Mesendoderm (in vitro differentiated cells): ENCODE results near the gene PIGQ.

Experiments
- DNase-seq: peaks from one replicate; pipeline ENCODE4 v3.0.0; 2013
- H2AK5ac ChIP-seq: 2 replicates; pipeline ENCODE4 v1.6.1; 2013; ENCODE audit warnings: low read length, inconsistent platforms
- H2BK120ac ChIP-seq: 2 replicates; pipeline ENCODE4 v1.6.1; 2013; ENCODE audit warnings: low read depth, mild to moderate bottlenecking, low read length, moderate library complexity, mixed read lengths
- H2BK15ac ChIP-seq: replicated peaks from 2 replicates; pipeline ENCODE4 v1.6.1; 2013; ENCODE audit warnings: low read depth, mild to moderate bottlenecking, moderate library complexity
- H2BK5ac ChIP-seq: 2 replicates; pipeline ENCODE4 v1.6.1; 2013; ENCODE audit warnings: low read length, inconsistent platforms
- H3K18ac ChIP-seq: 2 replicates; pipeline ENCODE4 v1.6.1; 2013; ENCODE audit warnings: mild to moderate bottlenecking, low read length, mixed read lengths
- H3K23ac ChIP-seq: one replicate; pipeline ENCODE4 v1.6.1; 2013; ENCODE audit warnings: low read length
- H3K27ac ChIP-seq: 2 replicates; pipeline ENCODE4 v1.5.1; 2013; ENCODE audit warnings: low read depth, mild to moderate bottlenecking, inconsistent platforms, low read length, moderate library complexity
- H3K27me3 ChIP-seq: 2 replicates; pipeline ENCODE4 v1.6.1; 2013; ENCODE audit warnings: low read length, control low read depth, mild to moderate bottlenecking, inconsistent platforms; ENCODE audit not compliant: insufficient read depth, poor library complexity
- H3K36me3 ChIP-seq: 2 replicates; pipeline ENCODE4 v1.6.1; 2013; ENCODE audit warnings: low read length, inconsistent platforms; ENCODE audit not compliant: control insufficient read depth, insufficient read depth
- H3K4ac ChIP-seq: one replicate; pipeline ENCODE4 v1.6.1; 2013; ENCODE audit warnings: low read depth, mild to moderate bottlenecking, low read length, moderate library complexity
- H3K4me1 ChIP-seq: 2 replicates; pipeline ENCODE4 v1.6.1; 2013; ENCODE audit warnings: low read depth, low read length, inconsistent platforms; ENCODE audit not compliant: control insufficient read depth
- H3K4me2 ChIP-seq: 2 replicates; pipeline ENCODE4 v1.6.1; 2013; ENCODE audit warnings: low read length
- H3K4me3 ChIP-seq: 2 replicates; pipeline ENCODE4 v1.5.1; 2013; ENCODE audit warnings: mild to moderate bottlenecking, low read length
- H3K56ac ChIP-seq: one replicate; pipeline ENCODE4 v1.6.1; 2013; ENCODE audit warnings: low read length
- H3K79me1 ChIP-seq: 2 replicates; pipeline ENCODE4 v1.6.1; 2013; ENCODE audit warnings: low read length, inconsistent platforms
- H3K79me2 ChIP-seq: 2 replicates; pipeline ENCODE4 v1.6.1; 2013; ENCODE audit warnings: mild to moderate bottlenecking, low read length; ENCODE audit not compliant: control insufficient read depth, insufficient read depth
- H3K9ac ChIP-seq: 2 replicates; pipeline ENCODE4 v1.6.1; 2013; ENCODE audit warnings: low read length, inconsistent platforms
- H4K5ac ChIP-seq: one replicate; pipeline ENCODE4 v1.6.1; 2013; ENCODE audit warnings: low read length
- H4K8ac ChIP-seq: one replicate; pipeline ENCODE4 v1.6.1; 2013; ENCODE audit warnings: low read depth, mild to moderate bottlenecking, control low read depth, low read length, moderate library complexity
- WGBS: extraction: QIAGEN DNeasy Blood & Tissue Kit; methylation state at CpG from one replicate; pipeline ENCODE4 v1.1.7; 2013; ENCODE audit warnings: low lambda C conversion rate, missing lambda C conversion rate; ENCODE audit not compliant: insufficient coverage; ENCODE audit errors: extremely low coverage; 5-methylcytosine and 5-hydroxymethylcytosine counted together

PIGQ gene

GRCh38 chr16:628321-629061, 58.7 kb downstream of the PIGQ start:
- Histone ChIP-seq H3K79me2 (no peaks in the 10 kb centered on the region), H3K56ac (no peak overlapping the region), H3K4me3 (no peak overlapping the region), H2BK5ac (no peak overlapping the region), H3K23ac (no peak overlapping the region), H3K79me1 (no peaks in the 10 kb centered on the region), H3K36me3 (no peaks in the 10 kb centered on the region), H3K9ac (no peak overlapping the region), H3K18ac (no peak overlapping the region), H3K4ac (no peak overlapping the region), H4K8ac (no peak overlapping the region), H3K27me3 (no peaks in the 10 kb centered on the region), H4K5ac (no peak overlapping the region), H3K4me2 (no peak overlapping the region), H3K4me1 (peaks cover 6% of the 10 kb centered on the region), H2AK5ac (no peak overlapping the region), H2BK120ac (no peak overlapping the region), H3K27ac (no peak overlapping the region), H2BK15ac (no peak overlapping the region)
- no CpG with 5 or more reads among the region's 33 CpGs for WGBS
- DNase-seq, result no peak

- Histone ChIP-seq H3K79me2 (no peaks in the 10 kb centered on the region), H4K5ac (no peak overlapping the region), H2BK5ac (no peak overlapping the region), H3K4ac (no peak overlapping the region), H3K4me3 (no peak overlapping the region), H3K4me1 (peaks cover 6% of the 10 kb centered on the region), H4K8ac (no peak overlapping the region), H3K27ac (peak overlapping the region; percentile 41), H2BK15ac (no peak overlapping the region), H3K9ac (peak overlapping the region; percentile 6), H3K56ac (no peak overlapping the region), H2AK5ac (no peak overlapping the region), H3K36me3 (no peaks in the 10 kb centered on the region), H3K18ac (no peak overlapping the region), H2BK120ac (no peak overlapping the region), H3K27me3 (no peaks in the 10 kb centered on the region), H3K79me1 (no peaks in the 10 kb centered on the region), H3K23ac (no peak overlapping the region), H3K4me2 (no peak overlapping the region)
- WGBS, result no CpG with 5 or more reads among the region's 29 CpGs
- DNase-seq, result no peak
Observed at GRCh38 chr16:629185-629832, 59.5 kb downstream of the PIGQ start.

DNA sequence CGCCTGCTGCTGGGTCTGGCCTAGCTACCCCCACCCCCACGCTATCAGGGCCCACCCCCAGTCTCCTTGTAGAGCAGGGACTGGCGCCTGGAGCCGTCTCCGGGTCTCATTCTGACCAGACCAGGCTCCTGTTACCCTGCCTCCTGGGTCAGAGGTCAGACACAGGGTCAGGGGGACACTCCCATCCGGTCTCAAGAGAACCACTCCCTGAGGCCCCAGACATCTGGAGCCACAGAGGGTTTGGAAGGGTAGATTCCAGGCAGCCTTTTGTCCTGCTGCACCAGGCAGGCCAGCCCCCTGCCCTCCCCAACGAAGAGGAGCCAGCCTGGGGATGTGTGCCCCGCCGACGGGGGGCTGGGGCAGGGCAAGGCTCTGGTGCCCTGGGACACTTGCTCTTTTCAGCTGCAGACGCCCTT, 60.1 kb downstream of the PIGQ start:
- no peaks in the 10 kb centered on the region for H3K36me3 ChIP-seq
- peak overlapping the region; percentile 77 for H3K56ac ChIP-seq
- H3K4me2 ChIP-seq, result no peak overlapping the region
- H2BK120ac ChIP-seq, result no peak overlapping the region
- H3K9ac ChIP-seq, result peak overlapping the region; percentile 22
- H3K79me2 ChIP-seq, result no peaks in the 10 kb centered on the region
- peaks cover 6% of the 10 kb centered on the region for H3K4me1 ChIP-seq
- H3K4me3 ChIP-seq, result no peak overlapping the region
- H2BK15ac ChIP-seq, result no peak overlapping the region
- DNase-seq, result peak; percentile 51
- peak overlapping the region; percentile 41 for H3K27ac ChIP-seq
- H3K79me1 ChIP-seq, result no peaks in the 10 kb centered on the region
- no peak overlapping the region for H4K5ac ChIP-seq
- H4K8ac ChIP-seq, result no peak overlapping the region
- no peak overlapping the region for H2AK5ac ChIP-seq
- H2BK5ac ChIP-seq, result no peak overlapping the region
- H3K27me3 ChIP-seq, result no peaks in the 10 kb centered on the region
- H3K4ac ChIP-seq, result no peak overlapping the region
- no CpG with 5 or more reads among the region's 11 CpGs for WGBS
- no peak overlapping the region for H3K18ac ChIP-seq
- no peak overlapping the region for H3K23ac ChIP-seq

DNA sequence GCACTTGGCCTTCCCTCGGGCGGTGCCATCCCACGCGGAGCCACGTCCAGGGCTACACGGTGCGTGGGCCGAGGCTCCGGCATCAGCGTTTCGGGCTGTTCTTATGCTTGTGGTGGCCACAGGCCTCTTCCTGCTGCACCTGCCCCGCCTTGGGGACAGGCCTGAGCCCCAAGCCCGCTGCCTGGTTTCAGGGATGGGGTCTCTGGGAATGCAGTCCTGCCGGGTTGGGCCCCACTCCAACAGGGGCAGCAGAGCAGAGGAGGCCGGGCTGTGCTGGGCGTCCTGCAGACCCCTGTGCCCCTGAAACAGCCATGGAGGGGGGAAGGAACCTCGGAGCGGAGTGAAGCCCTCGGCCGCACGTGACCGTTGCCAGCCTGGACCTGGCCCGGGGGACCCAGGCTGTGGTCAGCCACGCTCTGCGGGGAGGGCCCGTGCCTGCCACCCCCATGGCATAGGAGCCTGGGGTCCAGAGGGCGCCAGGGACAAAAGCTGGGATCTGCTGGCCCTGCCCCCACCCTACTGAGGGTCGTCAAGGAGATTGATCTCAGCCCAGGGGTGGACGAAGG, 60.6 kb downstream of the PIGQ start:
- no CpG with 5 or more reads among the region's 29 CpGs for WGBS
- peak overlapping the region; percentile 28 for H3K27ac ChIP-seq
- H3K36me3 ChIP-seq, result no peaks in the 10 kb centered on the region

GRCh38 chr16:630815-631405, 61.1 kb downstream of the PIGQ start, which contains the start of gene WFIKKN1:
TSS of gene WFIKKN1 (plus strand) at chr16:630985. CDS start at chr16:631254, 269 bp downstream.
- H3K4me2 ChIP-seq, result peak within 1 kb of the TSS; percentile 31
- no peak within 1 kb of the TSS for H3K4me3 ChIP-seq
- peak within 1 kb of the TSS; percentile 77 for H3K56ac ChIP-seq
- H3K79me1 ChIP-seq, result peaks cover 2% of the 10 kb centered on the region
- H2BK15ac ChIP-seq, result no peak within 1 kb of the TSS
- H3K27ac ChIP-seq, result peak within 1 kb of the TSS; percentile 28
- no peaks in the 10 kb centered on the region for H3K36me3 ChIP-seq
- peak; percentile 40 for DNase-seq
- H4K5ac ChIP-seq, result no peak within 1 kb of the TSS
- H3K9ac ChIP-seq, result peak within 1 kb of the TSS; percentile 45
- H3K4ac ChIP-seq, result no peak within 1 kb of the TSS
- no peak within 1 kb of the TSS for H2AK5ac ChIP-seq
- H2BK120ac ChIP-seq, result no peak within 1 kb of the TSS
- peak within 1 kb of the TSS; percentile 66 for H3K23ac ChIP-seq
- no peak within 1 kb of the TSS for H4K8ac ChIP-seq
- no peaks in the 10 kb centered on the region for H3K79me2 ChIP-seq
- no peak within 1 kb of the TSS for H2BK5ac ChIP-seq
- WGBS, result no CpG with 5 or more reads among the region's 23 CpGs
- peak within 1 kb of the TSS; percentile 11 for H3K18ac ChIP-seq
- no peaks in the 10 kb centered on the region for H3K27me3 ChIP-seq
- H3K4me1 ChIP-seq, result peaks cover 6% of the 10 kb centered on the region

More for the DNA sequence above, 60.6 kb downstream of the PIGQ start:
- no peaks in the 10 kb centered on the region for H3K79me2 ChIP-seq
- H3K56ac ChIP-seq, result peak overlapping the region; percentile 77
- no peak overlapping the region for H4K5ac ChIP-seq
- H3K18ac ChIP-seq, result no peak overlapping the region
- H2AK5ac ChIP-seq, result no peak overlapping the region
- peak overlapping the region; percentile 45 for H3K9ac ChIP-seq
- H3K79me1 ChIP-seq, result no peaks in the 10 kb centered on the region
- H3K4me2 ChIP-seq, result peak overlapping the region; percentile 4
- H4K8ac ChIP-seq, result no peak overlapping the region
- H3K4me3 ChIP-seq, result no peak overlapping the region
- DNase-seq, result peak; percentile 8
- no peak overlapping the region for H3K23ac ChIP-seq
- no peaks in the 10 kb centered on the region for H3K27me3 ChIP-seq
- no peak overlapping the region for H2BK120ac ChIP-seq
- H3K4ac ChIP-seq, result no peak overlapping the region
- H2BK5ac ChIP-seq, result no peak overlapping the region
- peaks cover 6% of the 10 kb centered on the region for H3K4me1 ChIP-seq
- no peak overlapping the region for H2BK15ac ChIP-seq
